K562 (cell line): ENCODE results near the gene ACR. TPM values are rescaled to one million over a fixed set of nuclear protein-coding genes. Genes with fewer than 3 reads are reported as not detected.

Experiments
- ATAC-seq: fragments of 200-7000 bp; cut with Tn5 transposase; 3 replicates; pipeline ENCODE4 v1.9.1; 2020; ENCODE audit warnings: moderate library complexity
- BruUV-seq: library from RNA; stranded (reverse); fragments of 400-500 nt; replicated peaks from 2 replicates; lab custom pipeline; 2021; lab: Mats Ljungman, UMichigan
- CTCF ChIA-PET: fragments of 300-600 bp; formaldehyde crosslinking; extraction: SDS; loops from one replicate; lab custom pipeline; 2021; ENCODE audit warnings: low intra/inter-chr PET ratio; lab: Yijun Ruan, JAX
- POLR2A ChIA-PET: fragments of 300-600, 350-650 bp; sonication (Branson Sonifier 250); formaldehyde crosslinking; extraction: SDS; loops from one replicate; lab custom pipeline; 2021; ENCODE audit warnings: antibody characterized with exemption, inconsistent platforms; lab: Yijun Ruan, JAX
- DNase-seq, 4 experiments: peaks; one replicate each; pipeline versions ENCODE4 v3.0.0 to v3.0.0-alpha.2; 2011 to 2018; ENCODE audit warnings: low spot score in 3 of 4, mixed read lengths in 3 of 4; ENCODE audit errors: extremely low read depth in 1 of 4
- FAIRE-seq: peaks from 2 replicates; lab custom pipeline; 2011; peaks lifted over from hg19 to GRCh38; lab: Jason Lieb, UNC
- H2AFZ ChIP-seq: 2 replicates; pipeline ENCODE4 v1.6.0; 2011; ENCODE audit warnings: low read depth, low read length, control low read depth, inconsistent platforms
- H3K27ac ChIP-seq: fragments of 200-600 bp; 3 replicates; pipeline ENCODE4 v1.8.0; 2011; ENCODE audit warnings: low read depth, mild to moderate bottlenecking, control low read depth, inconsistent platforms, low read length, moderate library complexity, mixed read lengths; ENCODE audit errors: extremely low read depth
- H3K27me3 ChIP-seq, 2 experiments: fragments of 300-600 bp in 1 of 2; 2 replicates in 1 of 2; 3 replicates in 1 of 2; pipeline versions ENCODE4 v1.6.0 to v1.8.0; 2011; ENCODE audit warnings: inconsistent platforms in 2 of 2, low read length in 2 of 2, mild to moderate bottlenecking in 1 of 2, mixed read lengths in 1 of 2, moderate library complexity in 1 of 2; ENCODE audit not compliant: control insufficient read depth in 2 of 2, insufficient read depth in 2 of 2
- H3K36me3 ChIP-seq: fragments of 300-600 bp; 3 replicates; pipeline ENCODE4 v1.8.0; 2011; ENCODE audit warnings: mild to moderate bottlenecking, low read length, inconsistent platforms; ENCODE audit not compliant: control insufficient read depth, insufficient read depth
- H3K4me1 ChIP-seq, 2 experiments: fragments of 200-600 bp in 1 of 2; replicated peaks in 1 of 2; 2 replicates in 1 of 2; 3 replicates in 1 of 2; pipeline versions ENCODE4 v1.5.1 to v1.8.0; 2011; ENCODE audit warnings: inconsistent platforms in 2 of 2, low read length in 2 of 2, mild to moderate bottlenecking in 1 of 2, mixed read lengths in 1 of 2, moderate library complexity in 1 of 2; ENCODE audit not compliant: control insufficient read depth in 2 of 2, insufficient read depth in 2 of 2
- H3K4me2 ChIP-seq: 2 replicates; pipeline ENCODE4 v1.6.1; 2011; ENCODE audit warnings: low read length, control low read depth, inconsistent platforms, mixed read lengths; ENCODE audit not compliant: insufficient read depth
- H3K4me3 ChIP-seq: fragments of 200-600 bp; sonication (generic), shearing (Covaris generic); 2 replicates; pipeline ENCODE4 v1.5.1; 2016; ENCODE audit warnings: control low read depth, inconsistent platforms
- H3K79me2 ChIP-seq: fragments of 200-600 bp; 3 replicates; pipeline ENCODE4 v1.8.0; 2011; ENCODE audit warnings: low read length, inconsistent platforms; ENCODE audit not compliant: control insufficient read depth, insufficient read depth
- H3K9ac ChIP-seq, 2 experiments: 2 replicates each; pipeline versions ENCODE4 v1.6.0 to v1.6.1; 2011; ENCODE audit warnings: low read depth in 2 of 2, low read length in 2 of 2, control low read depth in 1 of 2, inconsistent platforms in 1 of 2, mild to moderate bottlenecking in 1 of 2, mixed read lengths in 1 of 2; ENCODE audit not compliant: insufficient read depth in 1 of 2
- H3K9me1 ChIP-seq: one replicate; pipeline ENCODE4 v1.6.0; 2011; ENCODE audit warnings: inconsistent platforms, mild to moderate bottlenecking, low read length, moderate library complexity; ENCODE audit not compliant: control insufficient read depth, insufficient read depth
- H3K9me3 ChIP-seq: replicated peaks from 2 replicates; pipeline ENCODE4 v1.5.1; 2011; ENCODE audit warnings: low read depth, low read length, inconsistent platforms; ENCODE audit not compliant: control insufficient read depth, insufficient read depth
- H4K20me1 ChIP-seq: replicated peaks from 2 replicates; pipeline ENCODE4 v1.6.1; 2011; ENCODE audit warnings: low read length, inconsistent platforms, mixed read lengths; ENCODE audit not compliant: control insufficient read depth, insufficient read depth
- BRD9 ChIP-seq: fragments of 450-650 bp; IDR thresholded peaks from 2 replicates; pipeline ENCODE4 v1.6.1; 2018; ENCODE audit warnings: low read depth; ENCODE audit not compliant: partially characterized antibody
- ESRRB ChIP-seq: fragments of 250-450 bp; sonication (Bioruptor Pico); IDR thresholded peaks from 2 replicates; pipeline ENCODE4 v1.5.0; 2020; ENCODE audit warnings: mild to moderate bottlenecking, moderate library complexity, borderline replicate concordance
- ETS2 ChIP-seq: IDR thresholded peaks from 2 replicates; pipeline ENCODE4 v1.6.1; 2016; ENCODE audit warnings: borderline replicate concordance, missing genetic modification characterization, mild to moderate bottlenecking, moderate library complexity, missing compliant biosample characterization; ENCODE audit not compliant: poor library complexity, severe bottlenecking
- PYGO2 ChIP-seq: fragments of 450-650 bp; IDR thresholded peaks from 2 replicates; pipeline ENCODE4 v1.6.1; 2016; ENCODE audit warnings: mild to moderate bottlenecking, missing genetic modification characterization, moderate library complexity, missing compliant biosample characterization
- SMAD1 ChIP-seq: fragments of 150-350 bp; IDR thresholded peaks from 2 replicates; pipeline ENCODE4 v1.6.1; 2014; ENCODE audit warnings: low read length, low read depth; ENCODE audit not compliant: partially characterized antibody
- STAT5A ChIP-seq: IDR thresholded peaks from 2 replicates; pipeline ENCODE4 v1.6.1; 2012; ENCODE audit warnings: low read length, inconsistent platforms, borderline replicate concordance
- TEAD1 ChIP-seq, 2 experiments: fragments of 450-650 bp in 1 of 2; sonication (generic) in 1 of 2; formaldehyde crosslinking; IDR thresholded peaks; 2 replicates each; pipeline versions ENCODE4 v1.4.0 to v1.8.0; 2020 to 2022; ENCODE audit warnings: mild to moderate bottlenecking in 2 of 2, missing genetic modification reagents in 1 of 2
- ZNF778 ChIP-seq: fragments of 450-650 bp; formaldehyde crosslinking; IDR thresholded peaks from 2 replicates; pipeline ENCODE4 v1.4.0; 2020; ENCODE audit warnings: mild to moderate bottlenecking, moderate library complexity
- WGBS: fragments of 100-300 bp; shearing (Covaris generic); methylation state at CpG from one replicate; pipeline ENCODE4 v1.1.6; 2016; ENCODE audit warnings: low coverage, mixed read lengths; ENCODE audit not compliant: insufficient coverage; ENCODE audit errors: missing lambda C conversion rate; 5-methylcytosine and 5-hydroxymethylcytosine counted together
- in situ Hi-C: fragments of 300-500 bp; cut with MboI; formaldehyde crosslinking; loops from 4 replicates; pipeline ENCODE4 v1.15.0; 2018; ENCODE audit warnings: inconsistent platforms, mixed read lengths
- intact Hi-C: fragments of 100-400 bp; cut with micrococcal nuclease; formaldehyde crosslinking; loops from 2 replicates; pipeline ENCODE4 v1.14.2; 2022
- polyA plus RNA-seq, 8 experiments: library from polyadenylated mRNA; depleted of rRNA in 4 of 8; stranded (reverse) in 5 of 8; unstranded in 3 of 8; fragments of >200 nt; fragmentation: Nextera tagmentation in 2 of 8; fragmentation: Illumina TruSeq in 1 of 8; extraction: Ambion mirVana in 2 of 8; extraction: Trizol in 1 of 8; gene quantifications; 2 replicates each; pipeline versions ENCODE4 v1.2.1 to v1.2.3, GENCODE V29; 2011 to 2014; ENCODE audit warnings: inconsistent platforms in 1 of 8, missing spikeins in 1 of 8
- total RNA-seq, 7 experiments: library from RNA; depleted of rRNA in 6 of 7; stranded (reverse); fragments of >200 nt in 6 of 7; fragmentation: Illumina TruSeq in 2 of 7; extraction: Trizol in 2 of 7; gene quantifications; 2 replicates each; pipeline versions ENCODE4 v1.2.1 to v1.2.3, GENCODE V29; 2011 to 2021; ENCODE audit warnings: low replicate concordance in 1 of 7
- TF ChIP-seq, protein P1 (sequence below): fragments of 250-450 bp; sonication (Bioruptor Pico); IDR thresholded peaks from 2 replicates; pipeline ENCODE4 v1.5.0; 2021; ENCODE audit warnings: mild to moderate bottlenecking, moderate library complexity
- TF ChIP-seq, protein P2 (sequence below): fragments of 450-650 bp; IDR thresholded peaks from 2 replicates; pipeline ENCODE4 v1.7.1; 2018; ENCODE audit warnings: mild to moderate bottlenecking, low read depth; ENCODE audit not compliant: partially characterized antibody
- TF ChIP-seq, protein P3 (sequence below): IDR thresholded peaks from 2 replicates; pipeline ENCODE4 v1.6.1; 2014; ENCODE audit warnings: antibody characterized with exemption

Gene ACR
- total and polyA plus RNA-seq, 9 of the 15 experiments (the other 6 are each of a cell fraction or from before 2014, with no cell fraction given) = not detected

DNA sequence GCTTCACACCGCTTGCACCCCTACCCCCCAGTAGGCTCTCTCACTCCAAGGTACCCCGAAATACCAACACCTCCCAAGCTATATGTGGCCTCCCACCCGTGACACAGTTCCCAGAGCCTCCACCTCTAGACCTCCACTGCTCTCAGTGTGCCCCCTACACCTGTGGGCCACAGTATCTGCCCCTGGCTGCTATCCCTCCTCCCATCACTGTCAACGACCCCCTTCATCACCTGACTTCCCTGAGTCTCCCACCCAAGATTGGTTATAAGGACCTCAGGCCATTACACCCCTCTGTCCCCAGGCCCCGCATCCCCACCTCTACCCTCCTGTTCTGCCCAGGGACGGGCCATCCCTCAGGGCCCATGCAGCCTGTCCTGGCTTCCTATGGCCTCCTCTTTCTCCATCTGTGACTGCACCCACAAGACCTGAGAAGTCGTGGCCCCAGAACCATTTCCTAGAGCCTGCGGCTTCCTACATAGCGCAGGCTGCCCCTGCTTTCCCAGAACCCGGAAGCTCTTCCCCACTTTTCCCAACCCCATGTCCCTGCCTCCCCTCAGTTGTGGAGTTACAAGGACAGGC, 734 bp downstream of the ACR start:
- Histone ChIP-seq H3K4me3 (no peak overlapping the region), H4K20me1 (no peaks in the 10 kb centered on the region), H3K27me3 (peaks cover 4 to 50% of the 10 kb centered on the region in 2 experiments; a peak in 4 of 5 replicates), H3K9ac (no peak overlapping the region), H3K36me3 (no peaks in the 10 kb centered on the region), H3K79me2 (no peaks in the 10 kb centered on the region), H3K9me1 (no peaks in the 10 kb centered on the region), H3K9me3 (no peaks in the 10 kb centered on the region), H3K27ac (no peak overlapping the region), H2AFZ (no peak overlapping the region), H3K4me1 (peaks cover 0 to under 1% of the 10 kb centered on the region in 2 experiments; a peak in 2 of 5 replicates), H3K4me2 (no peak overlapping the region)
- ATAC-seq = no peak
- POLR2A ChIA-PET = interaction anchor here (0.7 kb wide), 1 partner anchor 36 kb away, joined by 3 read pairs; no protein-coding TSS in a partner anchor
- WGBS = 17% methylated on average over 4 of the region's 10 CpGs
- in situ Hi-C loops = no loop called here
- no peak for FAIRE-seq
- intact Hi-C loops = no loop called here
- no TSS peak for BruUV-seq
- CTCF ChIA-PET = no interaction called here
- no peak for DNase-seq
- TF ChIP-seq, protein P1, sequence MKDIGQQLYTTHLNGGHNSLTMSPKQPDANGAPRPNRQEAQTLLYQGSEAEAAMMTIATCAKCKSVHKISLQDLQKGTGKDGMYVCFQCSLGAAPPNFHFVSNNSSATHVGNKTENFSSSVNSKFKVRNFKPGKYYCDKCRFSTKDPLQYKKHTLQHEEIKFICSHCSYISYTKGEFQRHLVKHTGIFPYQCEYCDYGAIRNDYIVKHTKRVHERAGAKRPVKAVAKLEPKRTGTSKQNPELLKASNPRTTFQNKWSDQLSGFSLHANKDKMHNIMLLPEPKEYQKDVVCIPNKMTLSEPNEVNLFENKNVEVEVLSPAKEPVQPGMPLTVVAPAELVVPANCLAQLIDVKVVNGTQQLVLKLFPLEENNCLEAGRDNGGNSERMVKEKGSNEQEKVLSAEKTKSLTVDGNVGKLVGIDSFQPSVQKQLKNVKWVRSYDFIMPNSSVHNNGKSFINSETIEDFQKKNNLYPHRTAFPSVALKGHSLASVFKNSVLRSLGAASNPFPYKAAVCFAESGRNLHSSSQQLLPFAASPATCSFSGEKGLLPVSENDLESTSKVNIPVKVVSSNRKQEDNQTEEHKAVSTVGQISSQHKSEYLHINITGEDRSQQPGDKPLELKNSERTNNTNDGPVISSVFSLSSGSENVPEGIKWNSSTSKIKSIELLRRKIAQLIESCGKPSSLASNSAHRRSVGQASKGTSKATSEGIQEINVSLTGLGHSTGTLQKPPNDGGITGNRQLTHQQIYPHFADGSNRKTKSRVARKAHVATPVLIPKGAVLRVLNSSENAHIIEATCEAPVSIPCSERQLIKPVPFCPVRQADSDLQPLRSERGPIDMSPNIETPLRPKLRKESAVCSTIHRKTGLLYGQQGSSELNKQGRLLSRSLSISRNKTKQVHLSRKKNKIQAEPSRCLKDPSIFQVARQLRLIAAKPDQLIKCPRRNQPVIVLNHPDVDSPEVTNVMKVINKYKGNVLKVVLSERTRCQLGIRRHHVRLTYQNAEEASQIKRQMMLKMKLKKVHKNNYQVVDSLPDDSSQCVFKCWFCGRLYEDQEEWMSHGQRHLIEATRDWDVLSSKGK (CRISPR knock-in tag) = no peak
- TF ChIP-seq, protein P2, sequence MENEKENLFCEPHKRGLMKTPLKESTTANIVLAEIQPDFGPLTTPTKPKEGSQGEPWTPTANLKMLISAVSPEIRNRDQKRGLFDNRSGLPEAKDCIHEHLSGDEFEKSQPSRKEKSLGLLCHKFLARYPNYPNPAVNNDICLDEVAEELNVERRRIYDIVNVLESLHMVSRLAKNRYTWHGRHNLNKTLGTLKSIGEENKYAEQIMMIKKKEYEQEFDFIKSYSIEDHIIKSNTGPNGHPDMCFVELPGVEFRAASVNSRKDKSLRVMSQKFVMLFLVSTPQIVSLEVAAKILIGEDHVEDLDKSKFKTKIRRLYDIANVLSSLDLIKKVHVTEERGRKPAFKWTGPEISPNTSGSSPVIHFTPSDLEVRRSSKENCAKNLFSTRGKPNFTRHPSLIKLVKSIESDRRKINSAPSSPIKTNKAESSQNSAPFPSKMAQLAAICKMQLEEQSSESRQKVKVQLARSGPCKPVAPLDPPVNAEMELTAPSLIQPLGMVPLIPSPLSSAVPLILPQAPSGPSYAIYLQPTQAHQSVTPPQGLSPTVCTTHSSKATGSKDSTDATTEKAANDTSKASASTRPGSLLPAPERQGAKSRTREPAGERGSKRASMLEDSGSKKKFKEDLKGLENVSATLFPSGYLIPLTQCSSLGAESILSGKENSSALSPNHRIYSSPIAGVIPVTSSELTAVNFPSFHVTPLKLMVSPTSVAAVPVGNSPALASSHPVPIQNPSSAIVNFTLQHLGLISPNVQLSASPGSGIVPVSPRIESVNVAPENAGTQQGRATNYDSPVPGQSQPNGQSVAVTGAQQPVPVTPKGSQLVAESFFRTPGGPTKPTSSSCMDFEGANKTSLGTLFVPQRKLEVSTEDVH = no peak
- TF ChIP-seq BRD9 = no peak
- TF ChIP-seq TEAD1 (CRISPR knock-in tag; IDR thresholded peaks at IDR 0.05) = no peak
- TF ChIP-seq STAT5A = no peak
- TF ChIP-seq, protein P3, sequence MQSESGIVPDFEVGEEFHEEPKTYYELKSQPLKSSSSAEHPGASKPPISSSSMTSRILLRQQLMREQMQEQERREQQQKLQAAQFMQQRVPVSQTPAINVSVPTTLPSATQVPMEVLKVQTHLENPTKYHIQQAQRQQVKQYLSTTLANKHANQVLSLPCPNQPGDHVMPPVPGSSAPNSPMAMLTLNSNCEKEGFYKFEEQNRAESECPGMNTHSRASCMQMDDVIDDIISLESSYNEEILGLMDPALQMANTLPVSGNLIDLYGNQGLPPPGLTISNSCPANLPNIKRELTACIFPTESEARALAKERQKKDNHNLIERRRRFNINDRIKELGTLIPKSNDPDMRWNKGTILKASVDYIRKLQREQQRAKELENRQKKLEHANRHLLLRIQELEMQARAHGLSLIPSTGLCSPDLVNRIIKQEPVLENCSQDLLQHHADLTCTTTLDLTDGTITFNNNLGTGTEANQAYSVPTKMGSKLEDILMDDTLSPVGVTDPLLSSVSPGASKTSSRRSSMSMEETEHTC = no peak
- no peak for TF ChIP-seq ZNF778 (CRISPR knock-in tag)
- no peak for TF ChIP-seq ESRRB (CRISPR knock-in tag)
- TF ChIP-seq ETS2 (tag) = no peak
- TF ChIP-seq SMAD1 = no peak
- no peak for TF ChIP-seq PYGO2 (tag)
